ENCODE data around the gene OVOL3.

Gene OVOL3

DNA sequence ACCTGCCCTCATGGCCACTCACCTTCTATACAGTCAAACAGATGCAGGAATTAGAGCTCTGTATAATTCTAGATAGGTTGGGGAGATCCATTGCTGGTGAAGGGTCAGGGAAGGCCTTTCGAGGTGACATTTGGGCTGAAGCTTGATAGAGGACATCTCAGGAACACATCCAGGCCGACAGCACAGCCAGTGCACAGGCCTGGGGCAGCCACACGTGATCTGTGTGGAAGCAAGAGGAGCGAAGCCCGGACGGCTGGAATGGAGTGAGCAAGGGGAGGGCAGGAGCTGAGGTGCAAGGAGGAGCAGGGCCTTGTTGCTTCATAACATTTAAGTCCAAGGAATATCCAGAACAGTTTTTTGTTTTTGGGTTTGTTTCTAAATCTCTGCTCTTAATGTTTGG is 4.5 kb upstream of the OVOL3 start:
- H3K9me3 ChIP-seq (ENCODE audit: control insufficient read depth, low read length): no peaks in the 10 kb centered on the region
- WGBS: 93% methylated on average over 6 of the region's 6 CpGs
- peak overlapping the region in 1 of 2 experiments; percentile 16 for H3K4me3 ChIP-seq (ENCODE audit: insufficient read depth in 1 of 2, low read depth in 1 of 2, low read length in 2 of 2)
- H2AFZ ChIP-seq (ENCODE audit: low read depth, low read length): no peak overlapping the region
- H3K4ac ChIP-seq (ENCODE audit: low read depth in 1 of 2, low read length in 2 of 2): no peak overlapping the region
- H2BK15ac ChIP-seq (ENCODE audit: low read depth, poor library complexity, severe bottlenecking): no peak overlapping the region
- no peak overlapping the region for H3K18ac ChIP-seq (ENCODE audit: low read depth in 1 of 2, low read length in 2 of 2)
- peaks cover 9 to 66% of the 10 kb centered on the region in 2 experiments for H3K36me3 ChIP-seq (ENCODE audit: control insufficient read depth in 1 of 2, insufficient read depth in 2 of 2, low read depth in 1 of 2, low read length in 2 of 2)
- no peak overlapping the region for H3K9ac ChIP-seq (ENCODE audit: low read length)
- DNase-seq: no peak
- H4K8ac ChIP-seq (ENCODE audit: low read length): no peak overlapping the region
- no peak overlapping the region for H2BK12ac ChIP-seq (ENCODE audit: low read length in 2 of 2)
- H2BK120ac ChIP-seq (ENCODE audit: low read depth, low read length): no peak overlapping the region
- peaks cover 9% of the 10 kb centered on the region for H3K4me1 ChIP-seq (ENCODE audit: control insufficient read depth, insufficient read depth, low read depth, low read length)
- no peak overlapping the region for H2BK5ac ChIP-seq (ENCODE audit: low read depth, low read length, poor library complexity, severe bottlenecking)
- H3K27ac ChIP-seq (ENCODE audit: low read length, poor library complexity, severe bottlenecking): no peak overlapping the region
- H3K79me1 ChIP-seq (replicated peaks; ENCODE audit: low read length, poor library complexity, severe bottlenecking): no peaks in the 10 kb centered on the region
- no peak overlapping the region for H3K14ac ChIP-seq (ENCODE audit: low read length in 2 of 2)
- H2AK5ac ChIP-seq (ENCODE audit: low read length, severe bottlenecking): no peak overlapping the region
- no peak overlapping the region for H3K4me2 ChIP-seq (ENCODE audit: low read length, poor library complexity, severe bottlenecking)
- H4K91ac ChIP-seq (ENCODE audit: low read length): no peak overlapping the region
- H3K23ac ChIP-seq (ENCODE audit: low read length in 2 of 2): no peak overlapping the region
- H3K27me3 ChIP-seq (ENCODE audit: control insufficient read depth in 1 of 2, insufficient read depth in 1 of 2, low read length in 2 of 2): no peaks in the 10 kb centered on the region

DNA sequence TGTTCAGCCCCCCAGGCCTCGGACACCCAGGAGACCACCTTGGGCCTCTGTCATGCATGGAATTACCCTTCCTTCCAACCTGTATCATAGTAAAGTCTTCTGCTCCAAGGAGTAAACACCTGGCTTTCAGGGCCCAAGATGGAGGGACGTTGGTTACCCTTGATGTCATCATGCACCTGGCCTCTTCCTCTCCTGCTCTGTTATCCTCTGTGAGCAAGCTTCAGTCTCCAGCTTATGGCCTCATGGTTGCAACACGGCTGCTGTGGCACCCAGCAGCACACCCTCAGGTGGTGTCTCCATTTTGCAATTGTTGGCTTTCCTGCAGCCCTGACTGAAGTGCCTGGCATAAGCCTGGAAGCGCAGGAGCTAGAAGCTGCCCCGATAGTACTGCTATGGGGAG is 4.0 kb upstream of the OVOL3 start:
- WGBS: 97% methylated on average over 5 of the region's 5 CpGs
- Histone ChIP-seq H2BK120ac (ENCODE audit: low read depth, low read length) (no peak overlapping the region), H3K36me3 (ENCODE audit: control insufficient read depth in 1 of 2, insufficient read depth in 2 of 2, low read depth in 1 of 2, low read length in 2 of 2) (peaks cover 12 to 62% of the 10 kb centered on the region in 2 experiments), H3K14ac (ENCODE audit: low read length in 2 of 2) (no peak overlapping the region), H3K4me3 (ENCODE audit: insufficient read depth in 1 of 2, low read depth in 1 of 2, low read length in 2 of 2) (no peak overlapping the region), H3K4me2 (ENCODE audit: low read length, poor library complexity, severe bottlenecking) (no peak overlapping the region), H2BK5ac (ENCODE audit: low read depth, low read length, poor library complexity, severe bottlenecking) (no peak overlapping the region), H3K9me3 (ENCODE audit: control insufficient read depth, low read length) (no peaks in the 10 kb centered on the region), H3K23ac (ENCODE audit: low read length in 2 of 2) (no peak overlapping the region), H3K27me3 (ENCODE audit: control insufficient read depth in 1 of 2, insufficient read depth in 1 of 2, low read length in 2 of 2) (no peaks in the 10 kb centered on the region), H2BK15ac (ENCODE audit: low read depth, poor library complexity, severe bottlenecking) (no peak overlapping the region), H3K27ac (ENCODE audit: low read length, poor library complexity, severe bottlenecking) (no peak overlapping the region), H3K9ac (ENCODE audit: low read length) (no peak overlapping the region), H2AK5ac (ENCODE audit: low read length, severe bottlenecking) (no peak overlapping the region), H3K79me1 (replicated peaks; ENCODE audit: low read length, poor library complexity, severe bottlenecking) (no peaks in the 10 kb centered on the region), H4K91ac (ENCODE audit: low read length) (no peak overlapping the region), H2BK12ac (ENCODE audit: low read length in 2 of 2) (no peak overlapping the region), H4K8ac (ENCODE audit: low read length) (no peak overlapping the region), H2AFZ (ENCODE audit: low read depth, low read length) (no peak overlapping the region), H3K4me1 (ENCODE audit: control insufficient read depth, insufficient read depth, low read depth, low read length) (peaks cover 7% of the 10 kb centered on the region), H3K18ac (ENCODE audit: low read depth in 1 of 2, low read length in 2 of 2) (no peak overlapping the region), H3K4ac (ENCODE audit: low read depth in 1 of 2, low read length in 2 of 2) (no peak overlapping the region)
- DNase-seq: no peak

DNA sequence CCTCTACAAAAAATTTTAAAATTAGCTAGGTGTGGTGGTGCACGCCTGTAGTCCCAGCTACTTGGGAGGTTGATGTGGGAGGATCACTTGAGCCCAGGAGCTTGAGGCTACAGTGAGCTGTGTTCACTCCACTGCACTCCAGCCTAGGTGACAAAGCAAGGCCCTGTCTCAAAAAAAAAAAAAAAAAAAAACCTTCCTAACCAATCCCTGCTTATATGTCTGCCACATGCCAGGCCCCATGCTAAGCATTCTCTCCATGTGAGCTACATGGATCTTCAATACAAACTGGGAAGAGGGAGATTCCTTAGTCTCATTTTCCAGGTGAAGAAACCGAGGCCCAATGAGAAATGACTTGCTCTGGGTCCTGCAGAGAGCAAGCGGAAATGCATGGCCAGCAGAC is 2.3 kb upstream of the OVOL3 start:
- H3K4ac ChIP-seq (ENCODE audit: low read depth in 1 of 2, low read length in 2 of 2): no peak overlapping the region
- H3K9ac ChIP-seq (ENCODE audit: low read length): no peak overlapping the region
- H3K27ac ChIP-seq (ENCODE audit: low read length, poor library complexity, severe bottlenecking): no peak overlapping the region
- no peak overlapping the region for H2BK120ac ChIP-seq (ENCODE audit: low read depth, low read length)
- peaks cover 15% of the 10 kb centered on the region for H3K4me1 ChIP-seq (ENCODE audit: control insufficient read depth, insufficient read depth, low read depth, low read length)
- H3K18ac ChIP-seq (ENCODE audit: low read depth in 1 of 2, low read length in 2 of 2): no peak overlapping the region
- DNase-seq: no peak
- peaks cover 7% of the 10 kb centered on the region for H3K79me1 ChIP-seq (replicated peaks; ENCODE audit: low read length, poor library complexity, severe bottlenecking)
- H2AK5ac ChIP-seq (ENCODE audit: low read length, severe bottlenecking): no peak overlapping the region
- no peak overlapping the region for H3K4me2 ChIP-seq (ENCODE audit: low read length, poor library complexity, severe bottlenecking)
- H2BK12ac ChIP-seq (ENCODE audit: low read length in 2 of 2): no peak overlapping the region
- no peak overlapping the region for H4K91ac ChIP-seq (ENCODE audit: low read length)
- WGBS: 85% methylated on average over 3 of the region's 3 CpGs
- no peaks in the 10 kb centered on the region for H3K27me3 ChIP-seq (ENCODE audit: control insufficient read depth in 1 of 2, insufficient read depth in 1 of 2, low read length in 2 of 2)
- no peak overlapping the region for H3K4me3 ChIP-seq (ENCODE audit: insufficient read depth in 1 of 2, low read depth in 1 of 2, low read length in 2 of 2)
- H2BK15ac ChIP-seq (ENCODE audit: low read depth, poor library complexity, severe bottlenecking): no peak overlapping the region
- H2BK5ac ChIP-seq (ENCODE audit: low read depth, low read length, poor library complexity, severe bottlenecking): no peak overlapping the region
- no peaks in the 10 kb centered on the region for H3K9me3 ChIP-seq (ENCODE audit: control insufficient read depth, low read length)
- peaks cover 28 to 58% of the 10 kb centered on the region in 2 experiments for H3K36me3 ChIP-seq (ENCODE audit: control insufficient read depth in 1 of 2, insufficient read depth in 2 of 2, low read depth in 1 of 2, low read length in 2 of 2)
- no peak overlapping the region for H2AFZ ChIP-seq (ENCODE audit: low read depth, low read length)
- H3K14ac ChIP-seq (ENCODE audit: low read length in 2 of 2): no peak overlapping the region
- no peak overlapping the region for H4K8ac ChIP-seq (ENCODE audit: low read length)
- no peak overlapping the region for H3K23ac ChIP-seq (ENCODE audit: low read length in 2 of 2)

DNA sequence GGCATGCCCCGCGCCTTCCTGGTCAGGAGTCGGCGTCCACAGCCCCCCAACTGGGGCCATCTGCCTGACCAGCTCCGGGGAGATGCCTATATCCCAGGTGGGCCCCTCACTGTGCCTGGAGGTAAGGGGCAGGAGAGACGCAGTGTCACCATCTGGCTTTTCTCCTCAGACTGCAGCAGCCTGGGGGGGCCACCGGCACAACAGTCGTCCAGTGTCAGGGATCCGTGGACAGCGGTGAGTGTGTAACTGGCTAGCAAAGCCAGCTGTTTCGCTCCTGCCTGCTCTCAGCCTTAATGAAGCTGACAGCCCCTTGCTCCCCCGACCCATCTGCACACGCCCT is 227 bp downstream of the OVOL3 start:
- WGBS: 92% methylated on average over 13 of the region's 13 CpGs

More for the DNA sequence above, 227 bp downstream of the OVOL3 start:
- Histone ChIP-seq H3K4me1 (ENCODE audit: control insufficient read depth, insufficient read depth, low read depth, low read length) (peaks cover 16% of the 10 kb centered on the region), H4K8ac (ENCODE audit: low read length) (no peak overlapping the region), H2BK5ac (ENCODE audit: low read depth, low read length, poor library complexity, severe bottlenecking) (no peak overlapping the region), H3K36me3 (ENCODE audit: control insufficient read depth in 1 of 2, insufficient read depth in 2 of 2, low read depth in 1 of 2, low read length in 2 of 2) (peaks cover 28 to 39% of the 10 kb centered on the region in 2 experiments), H3K27me3 (ENCODE audit: control insufficient read depth in 1 of 2, insufficient read depth in 1 of 2, low read length in 2 of 2) (no peaks in the 10 kb centered on the region), H2AFZ (ENCODE audit: low read depth, low read length) (no peak overlapping the region), H2BK15ac (ENCODE audit: low read depth, poor library complexity, severe bottlenecking) (peak overlapping the region; percentile 1), H3K4ac (ENCODE audit: low read depth in 1 of 2, low read length in 2 of 2) (no peak overlapping the region), H3K9me3 (ENCODE audit: control insufficient read depth, low read length) (no peaks in the 10 kb centered on the region), H3K4me3 (ENCODE audit: insufficient read depth in 1 of 2, low read depth in 1 of 2, low read length in 2 of 2) (no peak overlapping the region), H2BK120ac (ENCODE audit: low read depth, low read length) (no peak overlapping the region), H4K91ac (ENCODE audit: low read length) (no peak overlapping the region), H3K18ac (ENCODE audit: low read depth in 1 of 2, low read length in 2 of 2) (no peak overlapping the region), H3K79me1 (replicated peaks; ENCODE audit: low read length, poor library complexity, severe bottlenecking) (peaks cover 19% of the 10 kb centered on the region), H2BK12ac (ENCODE audit: low read length in 2 of 2) (no peak overlapping the region), H3K14ac (ENCODE audit: low read length in 2 of 2) (no peak overlapping the region), H3K27ac (ENCODE audit: low read length, poor library complexity, severe bottlenecking) (no peak overlapping the region), H3K4me2 (ENCODE audit: low read length, poor library complexity, severe bottlenecking) (no peak overlapping the region), H3K9ac (ENCODE audit: low read length) (no peak overlapping the region), H3K23ac (ENCODE audit: low read length in 2 of 2) (no peak overlapping the region), H2AK5ac (ENCODE audit: low read length, severe bottlenecking) (no peak overlapping the region)
- no peak for DNase-seq

Data from mesenchymal stem cell (in vitro differentiated cells and primary cell).